SK-N-MC (cell line): ENCODE data around the gene AIFM1.

ENCODE experiments used
- EZH2 ChIP-seq: fragments of 200-600 bp; sonication (generic); IDR thresholded peaks from one replicate; pipeline ENCODE4 v1.6.1; 2017; ENCODE audit warnings: antibody characterized with exemption
- POLR2AphosphoS5 ChIP-seq: IDR thresholded peaks from 2 replicates; pipeline ENCODE4 v1.6.1; 2012; ENCODE audit warnings: mild to moderate bottlenecking, low read depth, low read length, borderline replicate concordance

- no peak for TF ChIP-seq POLR2AphosphoS5
- no peak for TF ChIP-seq EZH2
These were observed 55.9 kb downstream of the AIFM1 start for GRCh38 chrX:130109429-130110378.
